ENCODE data around the gene CACNA2D3.
"Not testable (repeated sequence)": the region's sequence is repeated elsewhere in the genome, so short reads cannot be mapped to it uniquely, and the experiment has no call there.

Gene CACNA2D3

DNA sequence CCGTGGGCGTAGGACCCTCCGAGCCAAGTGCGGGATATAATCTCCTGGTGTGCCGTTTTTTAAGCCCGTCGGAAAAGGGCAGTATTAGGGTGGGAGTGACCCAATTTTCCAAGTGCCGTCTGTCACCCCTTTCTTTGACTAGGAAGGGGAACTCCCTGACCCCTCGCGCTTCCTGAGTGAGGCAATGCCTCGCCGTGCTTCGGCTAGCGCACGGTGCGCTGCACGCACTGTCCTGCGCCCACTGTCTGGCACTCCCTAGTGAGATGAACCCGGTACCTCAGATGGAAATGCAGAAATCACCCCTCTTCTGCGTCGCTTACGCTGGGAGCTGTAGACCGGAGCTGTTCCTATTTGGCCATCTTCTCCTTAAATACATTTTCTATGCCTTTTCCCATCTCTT, 342.2 kb downstream of the CACNA2D3 start:
- not testable (repeated sequence) for DNase-seq (ENCODE audit: low read depth in 3 of 3)

DNA sequence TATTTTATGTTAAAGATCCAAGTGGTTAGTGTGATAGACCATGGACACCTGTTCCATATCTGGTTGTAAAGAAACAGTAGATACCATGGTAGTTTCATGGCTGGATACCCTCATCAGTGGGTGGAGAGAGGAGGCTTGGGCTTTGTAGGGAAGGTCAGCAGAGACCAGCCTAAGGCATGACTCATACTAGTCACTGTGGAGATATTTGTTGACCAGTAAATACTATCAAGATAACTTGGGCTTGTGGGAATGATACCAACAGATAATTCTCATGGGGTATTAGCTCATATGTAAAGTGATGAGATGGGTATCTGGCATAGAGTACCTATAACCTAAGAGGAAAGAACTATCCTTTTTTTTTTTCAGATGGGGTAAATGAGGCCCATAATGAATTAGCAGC, 354.5 kb downstream of the CACNA2D3 start:
- no peak for DNase-seq (ENCODE audit: low read depth in 3 of 3)

GRCh38 chr3:54481606-54482365, 359.4 kb downstream of the CACNA2D3 start:
- DNase-seq (ENCODE audit: low read depth in 3 of 3) = no peak

DNA sequence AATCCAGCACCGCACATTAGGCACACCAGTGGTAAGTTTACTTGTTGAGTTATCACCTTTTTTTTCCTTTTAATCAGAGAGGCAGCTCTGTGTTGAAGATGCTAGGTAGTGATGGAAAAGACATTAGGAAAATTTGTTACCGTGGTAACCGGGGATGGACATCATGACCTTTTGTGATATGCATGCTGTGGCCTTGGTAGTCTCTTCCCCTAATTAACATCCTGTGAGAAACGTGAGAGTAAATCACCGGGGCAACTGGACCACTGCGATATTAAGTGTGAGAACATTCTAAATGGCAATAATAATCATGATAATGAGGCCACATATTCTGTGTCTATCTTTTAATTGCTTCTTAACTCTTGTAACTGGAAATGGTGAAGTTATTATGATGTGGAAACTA, 362.0 kb downstream of the CACNA2D3 start:
- no peak for DNase-seq (ENCODE audit: low read depth in 3 of 3)

- DNase-seq (ENCODE audit: low read depth in 3 of 3) = no peak
These were observed 364.0 kb downstream of the CACNA2D3 start for GRCh38 chr3:54486317-54486716.

GRCh38 chr3:54488297-54488696, 365.9 kb downstream of the CACNA2D3 start:
- DNase-seq (ENCODE audit: low read depth in 3 of 3) = no peak

DNA sequence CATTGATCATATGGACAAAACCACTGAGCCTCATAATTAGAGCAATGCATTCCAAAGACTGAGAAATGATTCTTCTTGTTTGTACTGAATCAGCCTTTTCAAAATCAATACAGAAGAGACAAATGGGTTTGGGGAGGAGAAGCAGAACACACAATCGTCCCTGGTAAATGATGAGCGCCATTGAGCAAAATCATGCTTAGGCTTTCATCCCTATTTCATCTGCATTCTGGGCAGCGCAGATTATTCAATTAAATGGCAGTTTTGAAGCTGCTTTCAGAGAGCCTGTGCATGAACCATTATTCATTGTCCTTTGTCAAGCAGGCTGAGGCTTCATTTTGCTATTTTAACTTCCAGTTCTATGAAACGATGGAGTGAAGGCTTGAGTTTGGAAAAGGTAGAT, 371.9 kb downstream of the CACNA2D3 start:
- no peak for DNase-seq (ENCODE audit: low read depth in 3 of 3)

GRCh38 chr3:54506603-54507002, 384.3 kb downstream of the CACNA2D3 start:
- no peak for DNase-seq (ENCODE audit: low read depth in 3 of 3)

DNA sequence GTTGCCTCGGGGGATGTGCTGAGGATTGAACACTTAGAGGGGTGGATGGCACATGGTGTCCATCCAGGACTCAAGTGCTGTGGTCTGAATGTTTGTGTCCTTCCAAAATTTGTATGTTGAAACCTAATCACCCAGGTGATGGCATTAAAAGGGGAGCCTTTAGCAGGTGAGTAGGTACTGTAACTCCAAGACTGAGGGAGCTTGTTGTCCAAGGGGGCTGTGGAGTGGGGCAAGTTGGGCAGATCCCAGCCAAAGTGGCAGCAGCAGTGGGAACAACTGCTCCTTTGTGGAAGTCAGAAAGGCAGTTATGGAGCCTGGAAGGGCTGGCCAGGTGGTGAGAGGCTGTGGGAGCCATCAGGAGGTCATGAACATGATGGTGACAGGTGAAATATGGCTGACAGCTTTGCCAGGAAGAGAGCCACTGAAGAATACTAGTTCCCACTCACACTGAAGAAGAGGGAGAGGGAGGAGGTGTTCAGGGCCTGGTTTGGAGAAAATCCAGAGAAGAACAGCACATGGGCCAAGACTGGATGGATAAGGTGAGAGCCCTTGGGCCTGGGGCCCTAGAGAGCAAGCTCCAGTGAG, 385.6 kb downstream of the CACNA2D3 start:
- DNase-seq (ENCODE audit: low read depth in 3 of 3) = no peak

DNA sequence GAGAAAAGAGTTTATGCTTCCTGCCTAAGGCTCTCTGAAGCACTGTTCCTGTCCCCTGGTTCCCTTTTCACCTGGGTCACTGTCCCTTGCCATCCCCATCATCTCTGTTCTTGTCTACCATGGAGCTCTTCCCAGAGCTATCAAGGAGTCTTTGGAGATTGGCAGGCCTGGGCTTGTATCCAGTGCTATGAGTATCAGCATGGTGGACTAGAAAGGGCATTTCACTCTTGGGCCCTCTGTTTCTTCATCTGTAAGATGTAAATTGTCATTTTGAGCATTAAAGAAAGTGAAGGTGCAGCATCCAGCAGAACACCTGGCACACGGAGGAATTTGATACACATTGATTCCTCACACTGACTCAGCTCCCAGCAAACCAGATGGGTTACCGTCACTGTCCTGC, 388.2 kb downstream of the CACNA2D3 start:
- no peak for DNase-seq (ENCODE audit: low read depth in 3 of 3)

DNA sequence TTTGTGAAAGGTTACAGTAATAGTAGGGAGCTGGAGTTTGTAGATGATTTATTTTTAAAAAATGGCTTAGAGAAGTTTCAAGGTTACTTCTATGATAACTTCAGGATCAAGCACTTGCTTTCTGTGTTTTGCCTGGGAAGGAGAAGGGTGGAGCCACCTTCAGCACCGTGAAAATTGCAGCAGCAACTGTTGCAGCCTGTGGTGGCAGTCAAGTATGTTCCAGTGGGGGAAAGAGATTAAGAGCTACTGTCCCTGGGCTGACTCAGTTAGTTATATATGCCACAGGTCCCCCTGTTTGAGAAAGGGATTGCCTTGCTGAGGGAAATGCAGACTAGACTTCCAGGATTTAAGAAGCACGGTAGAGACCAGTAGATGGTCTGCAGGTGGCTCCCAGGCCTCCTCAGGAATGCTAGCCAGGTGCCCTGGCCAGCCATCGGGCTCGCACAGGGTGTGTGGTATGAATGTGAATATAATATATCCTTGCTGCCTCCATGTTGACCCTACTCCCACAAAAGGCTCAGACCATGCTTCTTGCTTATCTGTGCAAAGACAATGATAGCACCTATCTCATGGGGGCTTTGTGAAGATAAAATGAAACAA, 389.5 kb downstream of the CACNA2D3 start:
- DNase-seq (ENCODE audit: low read depth in 3 of 3) = no peak

DNA sequence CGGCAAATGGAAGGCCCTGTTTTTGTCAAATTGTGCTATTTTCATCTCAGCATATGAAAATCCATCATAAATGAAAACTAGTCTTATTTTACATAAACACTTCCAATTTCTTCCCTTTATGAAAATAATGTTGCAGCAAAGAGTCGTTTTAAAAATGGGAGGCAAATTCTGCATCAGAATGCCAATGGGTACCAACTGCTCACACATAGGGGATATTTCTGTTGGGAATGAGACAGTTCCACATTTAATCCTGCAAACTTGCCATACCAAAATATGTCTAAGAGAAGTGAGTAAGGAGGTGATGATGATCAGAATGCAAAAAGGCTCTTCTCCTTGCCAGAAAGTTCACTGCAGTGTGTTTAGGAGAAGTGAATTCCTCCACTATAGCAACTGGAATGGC, 391.7 kb downstream of the CACNA2D3 start:
- no peak for DNase-seq (ENCODE audit: low read depth in 3 of 3)

DNA sequence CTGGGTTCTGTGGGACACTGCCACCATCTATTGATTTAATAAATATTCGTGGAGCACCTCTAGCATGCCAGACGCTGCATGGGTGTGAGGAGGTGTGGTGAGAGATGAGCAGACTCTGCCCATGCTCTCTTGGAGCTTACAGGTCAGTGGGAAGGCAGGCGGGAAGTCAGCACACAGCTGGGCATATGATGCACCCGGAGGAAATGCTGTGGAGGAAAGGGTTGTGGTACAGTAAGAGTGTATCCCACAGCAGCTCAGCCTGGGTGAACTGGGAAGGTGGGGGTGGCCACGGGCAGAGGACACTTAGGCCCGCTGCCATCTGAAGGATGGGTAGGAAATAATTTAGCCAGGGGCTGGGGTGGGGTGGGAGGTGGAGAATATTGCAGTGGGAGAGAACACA, 392.1 kb downstream of the CACNA2D3 start:
- DNase-seq (ENCODE audit: low read depth in 3 of 3) = no peak

- DNase-seq (ENCODE audit: low read depth in 3 of 3) = no peak
These were observed 393.3 kb downstream of the CACNA2D3 start for GRCh38 chr3:54515441-54516213.

DNA sequence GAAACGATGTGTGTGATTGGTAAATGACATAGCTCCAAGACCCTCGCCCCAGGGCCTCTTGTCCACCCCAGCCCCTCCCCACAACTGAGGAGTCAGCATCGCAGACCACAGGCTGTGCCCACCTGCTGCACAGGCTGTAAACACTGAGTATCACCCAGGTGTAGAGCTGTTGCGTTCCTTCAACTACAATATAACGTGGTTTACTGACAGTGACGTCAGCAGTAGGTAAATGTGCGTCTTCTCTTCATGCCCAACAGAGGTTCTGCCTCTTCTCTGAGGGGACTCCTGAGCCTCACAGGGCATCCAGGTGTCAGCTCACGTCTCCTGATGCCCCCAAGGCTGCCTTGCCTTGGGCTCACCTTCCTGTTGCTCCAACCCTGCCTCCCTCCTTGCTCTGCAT, 395.1 kb downstream of the CACNA2D3 start:
- no peak for DNase-seq (ENCODE audit: low read depth in 3 of 3)

GRCh38 chr3:54518011-54518675, 395.8 kb downstream of the CACNA2D3 start:
- no peak for DNase-seq (ENCODE audit: low read depth in 3 of 3)

DNA sequence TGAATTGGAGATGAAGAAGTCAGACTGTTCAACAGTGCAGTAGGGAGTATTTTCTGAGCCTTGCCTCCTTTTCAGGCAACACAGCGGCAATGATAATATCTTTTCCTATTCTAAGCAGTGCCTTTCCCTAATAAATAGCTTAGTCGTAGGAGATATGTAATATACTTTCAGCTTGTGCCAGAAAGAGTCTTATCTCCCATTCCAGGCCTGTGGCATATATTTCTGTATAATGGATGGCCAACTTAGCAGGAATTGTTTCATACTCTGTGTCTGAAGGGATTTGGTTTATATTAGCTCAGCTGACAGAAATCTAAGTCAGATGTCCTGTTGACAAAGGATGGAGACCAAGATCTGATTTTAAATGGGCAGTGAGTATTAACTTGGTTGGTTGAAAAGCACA, 397.1 kb downstream of the CACNA2D3 start:
- DNase-seq (ENCODE audit: low read depth in 3 of 3) = no peak

DNA sequence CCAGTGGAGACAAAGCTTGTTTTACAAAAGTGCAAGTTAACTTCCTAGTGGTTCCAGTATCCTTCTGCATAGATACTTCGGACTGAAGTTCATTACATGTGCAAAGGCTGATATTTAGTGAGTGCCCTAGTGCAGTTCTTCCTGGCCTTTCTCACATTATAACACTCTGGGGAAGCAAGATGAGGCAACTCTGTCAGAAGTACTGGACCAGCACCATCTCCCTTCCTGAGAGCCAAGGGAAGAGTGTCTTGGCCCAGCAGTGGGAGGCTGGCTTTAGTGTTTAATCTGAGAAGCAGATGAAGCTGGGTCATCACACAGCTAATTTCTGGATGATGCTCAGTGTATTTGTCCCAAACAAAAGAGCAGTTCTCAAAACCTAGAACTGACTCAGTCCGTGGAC, 397.7 kb downstream of the CACNA2D3 start:
- DNase-seq (ENCODE audit: low read depth in 3 of 3) = no peak

DNA sequence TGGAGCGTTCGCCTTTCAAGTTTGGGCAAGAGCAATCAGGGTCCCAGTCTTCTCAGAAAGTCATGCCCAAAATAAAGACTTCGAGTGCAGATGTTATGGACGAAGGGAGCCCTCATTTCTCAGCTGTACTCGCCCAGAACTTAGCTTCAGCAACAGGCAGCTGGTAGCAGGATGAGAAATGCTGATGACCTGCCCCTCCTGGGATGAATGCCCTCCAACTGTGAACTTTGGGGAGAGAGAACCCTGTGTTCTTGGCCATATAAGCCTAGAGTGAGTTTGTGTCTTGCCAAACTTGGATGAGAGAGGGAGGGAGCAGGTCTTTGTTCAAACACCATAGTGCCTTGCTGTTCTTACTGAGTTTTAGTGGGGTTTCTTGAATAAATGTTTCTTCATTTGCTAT, 405.2 kb downstream of the CACNA2D3 start:
- DNase-seq (ENCODE audit: low read depth in 3 of 3) = no peak

DNA sequence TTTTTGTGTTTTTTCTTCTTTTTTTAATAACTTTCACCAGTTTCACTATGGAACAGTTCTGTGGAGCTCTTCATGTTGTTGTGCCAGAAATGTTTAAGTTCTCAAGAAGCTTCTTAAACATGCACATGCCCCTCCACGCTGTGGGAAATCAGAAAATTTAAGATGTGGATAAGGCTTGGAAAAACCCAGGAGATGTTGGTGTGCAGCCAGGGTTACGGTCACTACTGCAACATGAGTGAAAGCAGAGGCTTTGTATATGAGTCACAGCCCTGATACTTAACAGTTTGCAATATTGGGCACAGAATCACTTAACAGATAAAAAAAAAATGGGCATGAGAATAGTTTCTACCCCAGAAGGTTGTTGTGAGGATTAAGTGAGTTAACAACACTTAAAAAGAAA, 405.6 kb downstream of the CACNA2D3 start:
- no peak for DNase-seq (ENCODE audit: low read depth in 3 of 3)

GRCh38 chr3:54528668-54529067, 406.3 kb downstream of the CACNA2D3 start:
- DNase-seq (ENCODE audit: low read depth in 3 of 3) = no peak

DNA sequence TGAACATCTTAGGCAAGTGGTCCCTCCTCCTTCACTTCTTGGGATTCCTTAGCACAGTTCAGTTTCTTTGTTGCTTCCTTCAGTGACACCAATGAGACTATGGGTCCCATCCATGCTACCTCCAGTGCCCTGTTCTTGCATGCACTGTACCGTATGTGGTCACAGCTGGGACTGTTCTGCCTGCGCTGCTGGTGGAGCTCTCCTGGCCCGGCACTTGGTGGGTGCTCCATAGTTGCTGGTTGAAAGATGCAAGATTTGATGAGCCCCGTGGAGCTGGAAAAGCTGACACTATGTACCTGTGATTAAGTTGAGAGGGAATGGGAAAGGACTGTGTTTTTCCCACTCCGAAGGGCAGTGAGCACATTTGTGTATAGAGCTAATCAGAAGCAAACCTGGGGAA, 407.7 kb downstream of the CACNA2D3 start:
- no peak for DNase-seq (ENCODE audit: low read depth in 3 of 3)
